Measurements from ENCODE around the gene MGAT4A.

DNA sequence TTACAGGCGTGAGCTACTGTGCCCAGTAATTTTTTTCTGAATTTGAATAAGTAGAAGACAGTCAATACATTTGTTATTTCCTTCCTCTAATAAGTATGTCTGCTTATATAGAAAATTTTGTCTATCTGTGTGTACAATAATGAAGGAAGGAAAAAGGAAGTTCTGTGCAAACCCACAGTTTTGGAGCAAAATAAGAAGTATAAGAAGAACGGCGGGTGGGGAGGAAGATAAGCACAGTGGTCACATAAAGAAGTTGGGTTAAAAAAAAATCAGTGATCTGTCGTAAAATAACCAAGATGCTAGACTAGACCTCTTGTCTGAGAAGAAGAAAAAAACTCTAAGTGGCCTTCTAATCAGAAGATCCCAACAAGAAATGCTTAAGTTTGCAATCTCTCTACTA, 20.2 kb downstream of the MGAT4A start:
- TF ChIP-seq YY1 (IDR thresholded peaks at IDR 0.05; ENCODE audit: low read depth, low read length) (no peak), NANOG (IDR thresholded peaks at IDR 0.05; ENCODE audit: insufficient read depth, low read depth, low read length, poor library complexity, severe bottlenecking) (no peak), RAD21 (IDR thresholded peaks at IDR 0.05 in 1 of 2, conservative IDR thresholded peaks at IDR 0.05 in 1 of 2; ENCODE audit: low read depth in 2 of 2, low read length in 2 of 2) (no peak), POLR2A (IDR thresholded peaks at IDR 0.05; ENCODE audit: control extremely low read depth in 1 of 2, low read depth in 2 of 2, low read length in 2 of 2) (no peak), NRF1 (IDR thresholded peaks at IDR 0.05; ENCODE audit: low read depth, low read length) (no peak), JUND (IDR thresholded peaks at IDR 0.05; ENCODE audit: low read length) (no peak), BACH1 (IDR thresholded peaks at IDR 0.05; ENCODE audit: low read length) (no peak), TAF7 (optimal IDR thresholded peaks at IDR 0.05; ENCODE audit: borderline replicate concordance, low read depth, low read length) (no peak), SIN3A (conservative IDR thresholded peaks at IDR 0.05 in 1 of 2, IDR thresholded peaks at IDR 0.05 in 1 of 2; ENCODE audit: low read depth in 1 of 2, low read length in 2 of 2) (no peak)
- TF ChIP-seq, protein P1, sequence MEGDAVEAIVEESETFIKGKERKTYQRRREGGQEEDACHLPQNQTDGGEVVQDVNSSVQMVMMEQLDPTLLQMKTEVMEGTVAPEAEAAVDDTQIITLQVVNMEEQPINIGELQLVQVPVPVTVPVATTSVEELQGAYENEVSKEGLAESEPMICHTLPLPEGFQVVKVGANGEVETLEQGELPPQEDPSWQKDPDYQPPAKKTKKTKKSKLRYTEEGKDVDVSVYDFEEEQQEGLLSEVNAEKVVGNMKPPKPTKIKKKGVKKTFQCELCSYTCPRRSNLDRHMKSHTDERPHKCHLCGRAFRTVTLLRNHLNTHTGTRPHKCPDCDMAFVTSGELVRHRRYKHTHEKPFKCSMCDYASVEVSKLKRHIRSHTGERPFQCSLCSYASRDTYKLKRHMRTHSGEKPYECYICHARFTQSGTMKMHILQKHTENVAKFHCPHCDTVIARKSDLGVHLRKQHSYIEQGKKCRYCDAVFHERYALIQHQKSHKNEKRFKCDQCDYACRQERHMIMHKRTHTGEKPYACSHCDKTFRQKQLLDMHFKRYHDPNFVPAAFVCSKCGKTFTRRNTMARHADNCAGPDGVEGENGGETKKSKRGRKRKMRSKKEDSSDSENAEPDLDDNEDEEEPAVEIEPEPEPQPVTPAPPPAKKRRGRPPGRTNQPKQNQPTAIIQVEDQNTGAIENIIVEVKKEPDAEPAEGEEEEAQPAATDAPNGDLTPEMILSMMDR (IDR thresholded peaks at IDR 0.05; ENCODE audit: control extremely low read depth in 1 of 3, insufficient read depth in 1 of 3, low read depth in 1 of 3, low read length in 3 of 3) = no peak
- TF ChIP-seq, protein P2, sequence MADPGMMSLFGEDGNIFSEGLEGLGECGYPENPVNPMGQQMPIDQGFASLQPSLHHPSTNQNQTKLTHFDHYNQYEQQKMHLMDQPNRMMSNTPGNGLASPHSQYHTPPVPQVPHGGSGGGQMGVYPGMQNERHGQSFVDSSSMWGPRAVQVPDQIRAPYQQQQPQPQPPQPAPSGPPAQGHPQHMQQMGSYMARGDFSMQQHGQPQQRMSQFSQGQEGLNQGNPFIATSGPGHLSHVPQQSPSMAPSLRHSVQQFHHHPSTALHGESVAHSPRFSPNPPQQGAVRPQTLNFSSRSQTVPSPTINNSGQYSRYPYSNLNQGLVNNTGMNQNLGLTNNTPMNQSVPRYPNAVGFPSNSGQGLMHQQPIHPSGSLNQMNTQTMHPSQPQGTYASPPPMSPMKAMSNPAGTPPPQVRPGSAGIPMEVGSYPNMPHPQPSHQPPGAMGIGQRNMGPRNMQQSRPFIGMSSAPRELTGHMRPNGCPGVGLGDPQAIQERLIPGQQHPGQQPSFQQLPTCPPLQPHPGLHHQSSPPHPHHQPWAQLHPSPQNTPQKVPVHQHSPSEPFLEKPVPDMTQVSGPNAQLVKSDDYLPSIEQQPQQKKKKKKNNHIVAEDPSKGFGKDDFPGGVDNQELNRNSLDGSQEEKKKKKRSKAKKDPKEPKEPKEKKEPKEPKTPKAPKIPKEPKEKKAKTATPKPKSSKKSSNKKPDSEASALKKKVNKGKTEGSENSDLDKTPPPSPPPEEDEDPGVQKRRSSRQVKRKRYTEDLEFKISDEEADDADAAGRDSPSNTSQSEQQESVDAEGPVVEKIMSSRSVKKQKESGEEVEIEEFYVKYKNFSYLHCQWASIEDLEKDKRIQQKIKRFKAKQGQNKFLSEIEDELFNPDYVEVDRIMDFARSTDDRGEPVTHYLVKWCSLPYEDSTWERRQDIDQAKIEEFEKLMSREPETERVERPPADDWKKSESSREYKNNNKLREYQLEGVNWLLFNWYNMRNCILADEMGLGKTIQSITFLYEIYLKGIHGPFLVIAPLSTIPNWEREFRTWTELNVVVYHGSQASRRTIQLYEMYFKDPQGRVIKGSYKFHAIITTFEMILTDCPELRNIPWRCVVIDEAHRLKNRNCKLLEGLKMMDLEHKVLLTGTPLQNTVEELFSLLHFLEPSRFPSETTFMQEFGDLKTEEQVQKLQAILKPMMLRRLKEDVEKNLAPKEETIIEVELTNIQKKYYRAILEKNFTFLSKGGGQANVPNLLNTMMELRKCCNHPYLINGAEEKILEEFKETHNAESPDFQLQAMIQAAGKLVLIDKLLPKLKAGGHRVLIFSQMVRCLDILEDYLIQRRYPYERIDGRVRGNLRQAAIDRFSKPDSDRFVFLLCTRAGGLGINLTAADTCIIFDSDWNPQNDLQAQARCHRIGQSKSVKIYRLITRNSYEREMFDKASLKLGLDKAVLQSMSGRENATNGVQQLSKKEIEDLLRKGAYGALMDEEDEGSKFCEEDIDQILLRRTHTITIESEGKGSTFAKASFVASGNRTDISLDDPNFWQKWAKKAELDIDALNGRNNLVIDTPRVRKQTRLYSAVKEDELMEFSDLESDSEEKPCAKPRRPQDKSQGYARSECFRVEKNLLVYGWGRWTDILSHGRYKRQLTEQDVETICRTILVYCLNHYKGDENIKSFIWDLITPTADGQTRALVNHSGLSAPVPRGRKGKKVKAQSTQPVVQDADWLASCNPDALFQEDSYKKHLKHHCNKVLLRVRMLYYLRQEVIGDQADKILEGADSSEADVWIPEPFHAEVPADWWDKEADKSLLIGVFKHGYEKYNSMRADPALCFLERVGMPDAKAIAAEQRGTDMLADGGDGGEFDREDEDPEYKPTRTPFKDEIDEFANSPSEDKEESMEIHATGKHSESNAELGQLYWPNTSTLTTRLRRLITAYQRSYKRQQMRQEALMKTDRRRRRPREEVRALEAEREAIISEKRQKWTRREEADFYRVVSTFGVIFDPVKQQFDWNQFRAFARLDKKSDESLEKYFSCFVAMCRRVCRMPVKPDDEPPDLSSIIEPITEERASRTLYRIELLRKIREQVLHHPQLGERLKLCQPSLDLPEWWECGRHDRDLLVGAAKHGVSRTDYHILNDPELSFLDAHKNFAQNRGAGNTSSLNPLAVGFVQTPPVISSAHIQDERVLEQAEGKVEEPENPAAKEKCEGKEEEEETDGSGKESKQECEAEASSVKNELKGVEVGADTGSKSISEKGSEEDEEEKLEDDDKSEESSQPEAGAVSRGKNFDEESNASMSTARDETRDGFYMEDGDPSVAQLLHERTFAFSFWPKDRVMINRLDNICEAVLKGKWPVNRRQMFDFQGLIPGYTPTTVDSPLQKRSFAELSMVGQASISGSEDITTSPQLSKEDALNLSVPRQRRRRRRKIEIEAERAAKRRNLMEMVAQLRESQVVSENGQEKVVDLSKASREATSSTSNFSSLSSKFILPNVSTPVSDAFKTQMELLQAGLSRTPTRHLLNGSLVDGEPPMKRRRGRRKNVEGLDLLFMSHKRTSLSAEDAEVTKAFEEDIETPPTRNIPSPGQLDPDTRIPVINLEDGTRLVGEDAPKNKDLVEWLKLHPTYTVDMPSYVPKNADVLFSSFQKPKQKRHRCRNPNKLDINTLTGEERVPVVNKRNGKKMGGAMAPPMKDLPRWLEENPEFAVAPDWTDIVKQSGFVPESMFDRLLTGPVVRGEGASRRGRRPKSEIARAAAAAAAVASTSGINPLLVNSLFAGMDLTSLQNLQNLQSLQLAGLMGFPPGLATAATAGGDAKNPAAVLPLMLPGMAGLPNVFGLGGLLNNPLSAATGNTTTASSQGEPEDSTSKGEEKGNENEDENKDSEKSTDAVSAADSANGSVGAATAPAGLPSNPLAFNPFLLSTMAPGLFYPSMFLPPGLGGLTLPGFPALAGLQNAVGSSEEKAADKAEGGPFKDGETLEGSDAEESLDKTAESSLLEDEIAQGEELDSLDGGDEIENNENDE (IDR thresholded peaks at IDR 0.05; ENCODE audit: insufficient replicate concordance, low read length) = no peak

Measured in H1 (cell line).